Mesothelial cell of epicardium (in vitro differentiated cells): ENCODE data around the gene UBE2E2. TPM values are rescaled to one million over a fixed set of nuclear protein-coding genes. Genes with fewer than 3 reads are reported as not detected.

Experiments used
- DNase-seq, 2 experiments: peaks; one replicate each; pipeline ENCODE4 v3.0.0; 2021; ENCODE audit warnings: low spot score in 2 of 2; ENCODE audit not compliant: unreplicated experiment in 2 of 2
- H3K27ac Mint-ChIP-seq: 2 replicates; pipeline ENCODE4 v1.8.0; 2021; ENCODE audit warnings: mixed read lengths
- H3K27me3 Mint-ChIP-seq: 2 replicates; pipeline ENCODE4 v1.8.0; 2021; ENCODE audit warnings: low read depth, mixed read lengths
- H3K36me3 Mint-ChIP-seq: 2 replicates; pipeline ENCODE4 v1.8.0; 2021; ENCODE audit warnings: mixed read lengths
- H3K4me1 Mint-ChIP-seq: 2 replicates; pipeline ENCODE4 v1.8.0; 2021; ENCODE audit warnings: mixed read lengths
- H3K4me3 Mint-ChIP-seq: 2 replicates; pipeline ENCODE4 v1.8.0; 2021; ENCODE audit warnings: mild to moderate bottlenecking, moderate library complexity, mixed read lengths
- H3K9me3 Mint-ChIP-seq: 2 replicates; pipeline ENCODE4 v1.8.0; 2021; ENCODE audit warnings: mixed read lengths
- total RNA-seq: library from RNA; stranded (reverse); gene quantifications from 3 replicates; pipeline ENCODE4 v1.2.1, GENCODE V29; 2021
- TF ChIP-seq, protein P1 (sequence below): fragments of 200-600 bp; sonication (generic); IDR thresholded peaks from one replicate; pipeline ENCODE4 v1.5.0; 2021; ENCODE audit warnings: antibody characterized with exemption; ENCODE audit not compliant: unreplicated experiment

The UBE2E2 gene
- total RNA-seq, 1 donor from 2014 or later, result 42.3 TPM

GRCh38 chr3:23481011-23481615 lies 278.0 kb downstream of the UBE2E2 start:
- Mint-ChIP-seq H3K4me1 (peaks cover 15% of the 10 kb centered on the region), H3K4me3 (no peak overlapping the region), H3K9me3 (peaks cover 15% of the 10 kb centered on the region), H3K27ac (no peak overlapping the region), H3K36me3 (peaks cover 6% of the 10 kb centered on the region), H3K27me3 (no peaks in the 10 kb centered on the region)
- TF ChIP-seq, protein P1, sequence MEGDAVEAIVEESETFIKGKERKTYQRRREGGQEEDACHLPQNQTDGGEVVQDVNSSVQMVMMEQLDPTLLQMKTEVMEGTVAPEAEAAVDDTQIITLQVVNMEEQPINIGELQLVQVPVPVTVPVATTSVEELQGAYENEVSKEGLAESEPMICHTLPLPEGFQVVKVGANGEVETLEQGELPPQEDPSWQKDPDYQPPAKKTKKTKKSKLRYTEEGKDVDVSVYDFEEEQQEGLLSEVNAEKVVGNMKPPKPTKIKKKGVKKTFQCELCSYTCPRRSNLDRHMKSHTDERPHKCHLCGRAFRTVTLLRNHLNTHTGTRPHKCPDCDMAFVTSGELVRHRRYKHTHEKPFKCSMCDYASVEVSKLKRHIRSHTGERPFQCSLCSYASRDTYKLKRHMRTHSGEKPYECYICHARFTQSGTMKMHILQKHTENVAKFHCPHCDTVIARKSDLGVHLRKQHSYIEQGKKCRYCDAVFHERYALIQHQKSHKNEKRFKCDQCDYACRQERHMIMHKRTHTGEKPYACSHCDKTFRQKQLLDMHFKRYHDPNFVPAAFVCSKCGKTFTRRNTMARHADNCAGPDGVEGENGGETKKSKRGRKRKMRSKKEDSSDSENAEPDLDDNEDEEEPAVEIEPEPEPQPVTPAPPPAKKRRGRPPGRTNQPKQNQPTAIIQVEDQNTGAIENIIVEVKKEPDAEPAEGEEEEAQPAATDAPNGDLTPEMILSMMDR, result no peak
- no peak for DNase-seq

GRCh38 chr3:23481616-23482278 lies 278.6 kb downstream of the UBE2E2 start:
- Mint-ChIP-seq H3K4me1 (peaks cover 15% of the 10 kb centered on the region), H3K36me3 (peaks cover 8% of the 10 kb centered on the region), H3K4me3 (no peak overlapping the region), H3K27ac (no peak overlapping the region), H3K9me3 (peaks cover 15% of the 10 kb centered on the region), H3K27me3 (no peaks in the 10 kb centered on the region)
- TF ChIP-seq, protein P1, result no peak
- no peak for DNase-seq

GRCh38 chr3:23484386-23484785 lies 281.3 kb downstream of the UBE2E2 start:
- no peak for DNase-seq
- TF ChIP-seq, protein P1, result no peak
- no peak overlapping the region for H3K4me3 Mint-ChIP-seq
- no peaks in the 10 kb centered on the region for H3K27me3 Mint-ChIP-seq
- peaks cover 26% of the 10 kb centered on the region for H3K4me1 Mint-ChIP-seq
- H3K27ac Mint-ChIP-seq, result no peak overlapping the region
- peaks cover 8% of the 10 kb centered on the region for H3K36me3 Mint-ChIP-seq
- peaks cover 9% of the 10 kb centered on the region for H3K9me3 Mint-ChIP-seq

DNA sequence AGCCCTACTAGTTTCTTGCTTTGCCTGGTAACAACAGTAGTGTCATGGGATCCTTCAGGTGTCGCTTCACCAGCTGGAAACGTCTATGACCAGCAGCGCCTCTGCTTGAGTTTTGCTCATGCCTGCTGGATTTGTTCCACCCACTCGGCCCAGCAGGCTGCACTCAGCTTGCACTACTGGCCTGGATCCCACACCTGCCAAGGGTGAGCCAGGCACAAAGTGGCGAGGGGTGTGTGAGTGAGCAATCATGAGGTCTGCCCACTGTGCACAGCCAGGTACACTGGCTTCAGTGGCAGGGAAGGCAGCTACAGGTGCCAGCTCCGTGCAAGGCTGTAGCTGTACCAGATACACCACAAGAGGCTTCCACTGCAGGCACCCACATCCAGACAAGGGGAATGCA lies 282.8 kb downstream of the UBE2E2 start:
- Mint-ChIP-seq H3K27me3 (no peaks in the 10 kb centered on the region), H3K4me1 (peaks cover 33% of the 10 kb centered on the region), H3K9me3 (peaks cover 9% of the 10 kb centered on the region), H3K4me3 (no peak overlapping the region), H3K36me3 (peaks cover 8% of the 10 kb centered on the region), H3K27ac (no peak overlapping the region)
- no peak for DNase-seq
- TF ChIP-seq, protein P1, result no peak

- H3K27ac Mint-ChIP-seq, result no peak overlapping the region
- peaks cover 8% of the 10 kb centered on the region for H3K27me3 Mint-ChIP-seq
- no peak overlapping the region for H3K4me3 Mint-ChIP-seq
- TF ChIP-seq, protein P1, result no peak
- peaks cover 22% of the 10 kb centered on the region for H3K4me1 Mint-ChIP-seq
- DNase-seq, result no peak
- peaks cover 8% of the 10 kb centered on the region for H3K36me3 Mint-ChIP-seq
- peaks cover 9% of the 10 kb centered on the region for H3K9me3 Mint-ChIP-seq
These were observed 283.9 kb downstream of the UBE2E2 start for GRCh38 chr3:23487015-23487414.
